Activated CD8-positive, alpha-beta T cell treated with anti-CD3 and anti-CD28 coated beads for 36 hours (primary cell): ENCODE measurements around the gene TRIM63. TPM values are rescaled to one million over a fixed set of nuclear protein-coding genes. Genes with fewer than 3 reads are reported as not detected.

ENCODE experiments used
- ATAC-seq: fragments of 200-7000 bp; cut with Tn5 transposase; one replicate; pipeline ENCODE4 v1.10.0; 2021; ENCODE audit warnings: mild to moderate bottlenecking, moderate library complexity
- CTCF ChIA-PET: fragments of 350-600 bp; sonication (Branson Sonifier 250); formaldehyde crosslinking; loops from one replicate; lab custom pipeline; 2021; ENCODE audit warnings: antibody characterized with exemption; lab: Charles Lee
- POLR2A ChIA-PET: fragments of 350-600 bp; sonication (Branson Sonifier 250); formaldehyde crosslinking; loops from one replicate; lab custom pipeline; 2021; ENCODE audit warnings: antibody characterized with exemption; lab: Charles Lee
- DNase-seq: peaks from one replicate; pipeline ENCODE4 v3.0.0-alpha.2; 2020
- H3K27ac Mint-ChIP-seq: one replicate; pipeline ENCODE4 v1.8.0; 2021; ENCODE audit warnings: mild to moderate bottlenecking, mixed read lengths
- H3K27me3 Mint-ChIP-seq: one replicate; pipeline ENCODE4 v1.8.0; 2021; ENCODE audit warnings: mixed read lengths
- H3K36me3 Mint-ChIP-seq: one replicate; pipeline ENCODE4 v1.8.0; 2021; ENCODE audit warnings: low read depth, mixed read lengths
- H3K4me1 Mint-ChIP-seq: one replicate; pipeline ENCODE4 v1.8.0; 2021; ENCODE audit warnings: low read depth, mixed read lengths
- H3K4me3 Mint-ChIP-seq: one replicate; pipeline ENCODE4 v1.8.0; 2021; ENCODE audit warnings: mild to moderate bottlenecking, moderate library complexity, mixed read lengths
- H3K9me3 Mint-ChIP-seq: one replicate; pipeline ENCODE4 v1.8.0; 2021; ENCODE audit warnings: mixed read lengths
- CTCF ChIP-seq: fragments of 200-600 bp; IDR thresholded peaks from one replicate; pipeline ENCODE4 v1.8.0; 2022; ENCODE audit warnings: antibody characterized with exemption, mild to moderate bottlenecking
- intact Hi-C: fragments of 100-400 bp; cut with micrococcal nuclease; formaldehyde crosslinking; loops from one replicate; pipeline ENCODE4 v1.10.0; 2022
- total RNA-seq, 2 experiments: library from RNA; stranded (reverse); gene quantifications; one replicate each; pipeline ENCODE4 v1.2.3, GENCODE V29; 2021

Gene TRIM63
- total RNA-seq, 2 experiments from 2014 or later: 0.18 TPM; not detected in 1

GRCh38 chr1:26023009-26023408 lies 44.4 kb downstream of the TRIM63 start:
- ChIA-PET CTCF (no interaction called here), POLR2A (interaction anchor here (1.0 kb wide), 1 partner anchor 127 kb away, joined by 3 read pairs; no protein-coding TSS in a partner anchor)
- Mint-ChIP-seq H3K4me3 (no peak overlapping the region), H3K9me3 (no peaks in the 10 kb centered on the region), H3K36me3 (no peaks in the 10 kb centered on the region), H3K27me3 (no peaks in the 10 kb centered on the region), H3K4me1 (peaks cover 10% of the 10 kb centered on the region), H3K27ac (no peak overlapping the region)
- intact Hi-C loops: no loop called here
- DNase-seq (no peak), ATAC-seq (no peak)
- no peak for TF ChIP-seq CTCF

- POLR2A ChIA-PET: interaction anchor here (1.0 kb wide), 1 partner anchor 127 kb away, joined by 3 read pairs; no protein-coding TSS in a partner anchor
- ATAC-seq: no peak
- no peaks in the 10 kb centered on the region for H3K27me3 Mint-ChIP-seq
Measured at GRCh38 chr1:26022404-26022779, 45.0 kb downstream of the TRIM63 start.

GRCh38 chr1:26021647-26022403 lies 45.6 kb downstream of the TRIM63 start, which contains the start of gene EXTL1:
EXTL1 (plus strand) TSS chr1:26021775; CDS start chr1:26022647, 872 bp downstream.
- no peak for ATAC-seq
- DNase-seq: no peak
- Mint-ChIP-seq H3K27me3 (no peaks in the 10 kb centered on the region), H3K4me3 (no peak within 1 kb of the TSS), H3K27ac (no peak within 1 kb of the TSS), H3K9me3 (no peaks in the 10 kb centered on the region), H3K36me3 (no peaks in the 10 kb centered on the region), H3K4me1 (peaks cover 13% of the 10 kb centered on the region)
- TF ChIP-seq CTCF: no peak
- ChIA-PET CTCF (interaction anchor here (1.4 to 1.6 kb wide), 3 partner anchors 14 to 127 kb away, joined by 3 to 6 read pairs (median 4); no protein-coding TSS in a partner anchor), POLR2A (interaction anchor here (0.5 to 1.0 kb wide), 2 partner anchors 126 to 159 kb away, joined by 3 read pairs; no protein-coding TSS in a partner anchor)
- intact Hi-C loops: no loop called here

More at GRCh38 chr1:26022404-26022779, 45.0 kb downstream of the TRIM63 start:
- Mint-ChIP-seq H3K4me3 (no peak overlapping the region), H3K36me3 (no peaks in the 10 kb centered on the region), H3K27ac (no peak overlapping the region), H3K4me1 (peaks cover 7% of the 10 kb centered on the region), H3K9me3 (no peaks in the 10 kb centered on the region)
- TF ChIP-seq CTCF: no peak
- intact Hi-C loops: no loop called here
- no peak for DNase-seq
- CTCF ChIA-PET: interaction anchor here (1.5 to 1.6 kb wide), 2 partner anchors 122 to 127 kb away, joined by 4 to 6 read pairs; no protein-coding TSS in a partner anchor

- no peaks in the 10 kb centered on the region for H3K27me3 Mint-ChIP-seq
- no peak for ATAC-seq
- no peak overlapping the region for H3K27ac Mint-ChIP-seq
- H3K36me3 Mint-ChIP-seq: no peaks in the 10 kb centered on the region
- ChIA-PET POLR2A (interaction anchor here (0.5 to 1.0 kb wide), 2 partner anchors 126 to 159 kb away, joined by 3 to 4 read pairs; no protein-coding TSS in a partner anchor), CTCF (interaction anchor here (1.4 to 1.6 kb wide), 3 partner anchors 15 to 126 kb away, joined by 3 to 6 read pairs (median 4); no protein-coding TSS in a partner anchor)
- no peak overlapping the region for H3K4me3 Mint-ChIP-seq
- TF ChIP-seq CTCF: no peak
- H3K4me1 Mint-ChIP-seq: peaks cover 19% of the 10 kb centered on the region
- DNase-seq: no peak
- intact Hi-C loops: no loop called here
- H3K9me3 Mint-ChIP-seq: no peaks in the 10 kb centered on the region
Measured at GRCh38 chr1:26020941-26021646, 46.3 kb downstream of the TRIM63 start.
